Spleen (tissue), 7 donors: ENCODE data around the gene OR10J5.

Experiments used
- POLR2A ChIP-seq, 3 donors: fragments of 450-650 bp; IDR thresholded peaks; one replicate each; pipeline ENCODE4 v1.5.1; 2017; ENCODE audit warnings: antibody characterized with exemption in 3 of 3, mild to moderate bottlenecking in 1 of 3
- TF ChIP-seq, protein P1 (sequence below), 11 experiments: fragments of 200-600 bp in 7 of 11; fragments of 450-650 bp in 4 of 11; sonication (generic) in 4 of 11; IDR thresholded peaks in 8 of 11; conservative IDR thresholded peaks in 3 of 11; 1 replicate in 7 of 11; 2 replicates in 4 of 11; pipeline versions ENCODE4 v1.4.0 to v1.8.0; 2016 to 2021; ENCODE audit warnings: antibody characterized with exemption in 11 of 11, inconsistent platforms in 4 of 11, mild to moderate bottlenecking in 1 of 11
- donor health status: DM: no; HTN: no; CAD: no; lungs with moderate emphysema.
- donor health status: DM: no; HTN: no; CAD: no.
- donor health status: DM: no; HTN: no; CAD: no.

DNA sequence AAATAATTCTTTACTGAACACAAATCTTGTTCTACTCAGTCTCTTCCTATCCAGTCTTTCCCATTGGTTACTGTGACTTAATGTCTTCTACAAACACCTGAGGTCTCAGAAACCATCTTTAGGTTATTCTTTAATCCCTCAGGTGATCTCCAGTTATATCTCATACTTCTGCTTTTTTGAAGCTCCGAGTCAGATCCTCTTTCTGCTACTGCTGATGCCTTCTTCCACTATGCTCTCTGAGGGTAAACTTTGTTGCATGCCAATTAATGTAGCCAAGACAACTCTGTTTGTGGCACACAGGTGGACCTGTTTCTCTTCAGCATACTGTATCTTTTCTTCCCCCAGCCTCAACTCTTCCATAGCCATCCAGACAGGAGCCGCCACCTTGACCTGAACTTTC is 48.7 kb upstream of the OR10J5 start:
- TF ChIP-seq POLR2A (IDR thresholded peaks at IDR 0.05): no peak
- TF ChIP-seq, protein P1, sequence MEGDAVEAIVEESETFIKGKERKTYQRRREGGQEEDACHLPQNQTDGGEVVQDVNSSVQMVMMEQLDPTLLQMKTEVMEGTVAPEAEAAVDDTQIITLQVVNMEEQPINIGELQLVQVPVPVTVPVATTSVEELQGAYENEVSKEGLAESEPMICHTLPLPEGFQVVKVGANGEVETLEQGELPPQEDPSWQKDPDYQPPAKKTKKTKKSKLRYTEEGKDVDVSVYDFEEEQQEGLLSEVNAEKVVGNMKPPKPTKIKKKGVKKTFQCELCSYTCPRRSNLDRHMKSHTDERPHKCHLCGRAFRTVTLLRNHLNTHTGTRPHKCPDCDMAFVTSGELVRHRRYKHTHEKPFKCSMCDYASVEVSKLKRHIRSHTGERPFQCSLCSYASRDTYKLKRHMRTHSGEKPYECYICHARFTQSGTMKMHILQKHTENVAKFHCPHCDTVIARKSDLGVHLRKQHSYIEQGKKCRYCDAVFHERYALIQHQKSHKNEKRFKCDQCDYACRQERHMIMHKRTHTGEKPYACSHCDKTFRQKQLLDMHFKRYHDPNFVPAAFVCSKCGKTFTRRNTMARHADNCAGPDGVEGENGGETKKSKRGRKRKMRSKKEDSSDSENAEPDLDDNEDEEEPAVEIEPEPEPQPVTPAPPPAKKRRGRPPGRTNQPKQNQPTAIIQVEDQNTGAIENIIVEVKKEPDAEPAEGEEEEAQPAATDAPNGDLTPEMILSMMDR (IDR thresholded peaks at IDR 0.05 in 8 of 11, conservative IDR thresholded peaks at IDR 0.05 in 3 of 11): no peak
